SK-N-SH (cell line): ENCODE data around the gene NAP1L5. TPM values are rescaled to one million over a fixed set of nuclear protein-coding genes. Genes with fewer than 3 reads are reported as not detected.

Experiments used
- CTCF ChIA-PET: fragments of 300-600, 350-600 bp; formaldehyde crosslinking; extraction: SDS; loops from one replicate; lab custom pipeline; 2021; lab: Yijun Ruan, JAX
- POLR2A ChIA-PET: fragments of 350-600 bp; sonication (Branson Sonifier 250); formaldehyde crosslinking; extraction: SDS; loops from one replicate; lab custom pipeline; 2020; ENCODE audit warnings: antibody characterized with exemption, inconsistent platforms; lab: Yijun Ruan, JAX
- DNase-seq: peaks from one replicate; pipeline ENCODE4 v3.0.0; 2012
- H2AFZ ChIP-seq: fragments of 200-600 bp; sonication (generic); 2 replicates; pipeline ENCODE4 v1.8.1; 2016; ENCODE audit warnings: antibody characterized with exemption, mild to moderate bottlenecking, low read depth
- H3F3A ChIP-seq: fragments of 200-600 bp; sonication (generic); replicated peaks from 2 replicates; pipeline ENCODE3; 2016; ENCODE audit warnings: antibody characterized with exemption, mild to moderate bottlenecking; ENCODE audit not compliant: insufficient read depth
- H3K27ac ChIP-seq, 2 experiments: fragments of 200-500 bp in 1 of 2; fragments of 200-600 bp in 1 of 2; sonication (Bioruptor generic) in 1 of 2; sonication (generic), shearing (Covaris generic) in 1 of 2; 2 replicates each; pipeline versions ENCODE4 v1.5.1 to v1.6.1; 2014 to 2016; ENCODE audit warnings: low read depth in 2 of 2, inconsistent platforms in 1 of 2, low read length in 1 of 2, mild to moderate bottlenecking in 1 of 2, mixed read lengths in 1 of 2
- H3K27me3 ChIP-seq: fragments of 200-600 bp; sonication (generic), shearing (Covaris generic); 2 replicates; pipeline ENCODE4 v1.6.1; 2016; ENCODE audit warnings: mixed run types; ENCODE audit not compliant: insufficient read depth
- H3K36me3 ChIP-seq, 2 experiments: fragments of 200-500 bp in 1 of 2; fragments of 200-600 bp in 1 of 2; sonication (Bioruptor generic) in 1 of 2; sonication (generic) in 1 of 2; replicated peaks in 1 of 2; 2 replicates each; pipeline versions ENCODE3 to v1.5.1; 2014 to 2016; ENCODE audit warnings: low read length in 1 of 2, mild to moderate bottlenecking in 1 of 2; ENCODE audit not compliant: insufficient read depth in 2 of 2, control insufficient read depth in 1 of 2
- H3K4me1 ChIP-seq, 2 experiments: fragments of 200-500 bp in 1 of 2; fragments of 200-600 bp in 1 of 2; sonication (Bioruptor generic) in 1 of 2; sonication (generic), shearing (Covaris generic) in 1 of 2; 2 replicates each; pipeline versions ENCODE4 v1.5.1 to v1.6.1; 2014 to 2016; ENCODE audit warnings: low read depth in 1 of 2, low read length in 1 of 2, mixed run types in 1 of 2; ENCODE audit not compliant: insufficient read depth in 2 of 2, control insufficient read depth in 1 of 2
- H3K4me2 ChIP-seq: fragments of 200-600 bp; sonication (generic), shearing (Covaris generic); 2 replicates; pipeline ENCODE4 v1.6.1; 2017; ENCODE audit warnings: mixed run types
- H3K4me3 ChIP-seq, 2 experiments: fragments of 200-500 bp in 1 of 2; fragments of 200-600 bp in 1 of 2; sonication (Bioruptor generic) in 1 of 2; sonication (generic), shearing (Covaris generic) in 1 of 2; 2 replicates each; pipeline versions ENCODE4 v1.5.1 to v1.8.1; 2014 to 2016; ENCODE audit warnings: low read depth in 2 of 2, inconsistent platforms in 1 of 2, low read length in 1 of 2, mild to moderate bottlenecking in 1 of 2, mixed read lengths in 1 of 2, moderate library complexity in 1 of 2
- H3K79me2 ChIP-seq: fragments of 200-600 bp; sonication (generic); 2 replicates; pipeline ENCODE4 v1.8.1; 2017; ENCODE audit warnings: mild to moderate bottlenecking; ENCODE audit not compliant: insufficient read depth
- H3K9ac ChIP-seq: fragments of 200-600 bp; sonication (generic); 2 replicates; pipeline ENCODE4 v1.6.1; 2017; ENCODE audit warnings: mixed run types
- H3K9me2 ChIP-seq: fragments of 200-600 bp; sonication (generic); 2 replicates; pipeline ENCODE4 v1.6.1; 2017; ENCODE audit warnings: mixed run types
- H3K9me3 ChIP-seq: fragments of 200-600 bp; sonication (generic); 2 replicates; pipeline ENCODE4 v1.6.1; 2017; ENCODE audit warnings: mixed run types, mild to moderate bottlenecking, moderate library complexity
- H4K20me1 ChIP-seq: fragments of 200-600 bp; sonication (generic); 2 replicates; pipeline ENCODE4 v1.6.1; 2017; ENCODE audit warnings: mild to moderate bottlenecking, mixed run types; ENCODE audit not compliant: insufficient read depth
- ELF1 ChIP-seq: IDR thresholded peaks from 2 replicates; pipeline ENCODE4 v1.4.0; 2012
- EZH2phosphoT487 ChIP-seq: fragments of 200-600 bp; sonication (generic); IDR thresholded peaks from 2 replicates; pipeline ENCODE4 v1.6.1; 2017; ENCODE audit warnings: low read depth, mixed run types, mild to moderate bottlenecking, antibody characterized with exemption, moderate library complexity, borderline replicate concordance
- FOSL2 ChIP-seq: IDR thresholded peaks from 2 replicates; pipeline ENCODE4 v1.4.0; 2012; ENCODE audit warnings: low read depth, mild to moderate bottlenecking, moderate library complexity, borderline replicate concordance
- FOXJ3 ChIP-seq: sonication (generic); formaldehyde crosslinking; IDR thresholded peaks from 2 replicates; pipeline ENCODE4 v1.5.1; 2020; ENCODE audit warnings: mild to moderate bottlenecking, missing genetic modification reagents
- GABPA ChIP-seq: IDR thresholded peaks from 2 replicates; pipeline ENCODE4 v1.4.0; 2012; ENCODE audit warnings: low read depth, mild to moderate bottlenecking
- GATA2 ChIP-seq: sonication (generic); formaldehyde crosslinking; IDR thresholded peaks from 2 replicates; pipeline ENCODE4 v1.5.0; 2020; ENCODE audit warnings: mild to moderate bottlenecking, missing genetic modification reagents
- JUND ChIP-seq: IDR thresholded peaks from 2 replicates; pipeline ENCODE4 v1.4.0; 2012
- MEF2A ChIP-seq: IDR thresholded peaks from 2 replicates; pipeline ENCODE4 v1.4.0; 2012; ENCODE audit warnings: low read depth, borderline replicate concordance
- NFIC ChIP-seq: IDR thresholded peaks from 2 replicates; pipeline ENCODE4 v1.4.0; 2012; ENCODE audit warnings: borderline replicate concordance
- POLR2AphosphoS5 ChIP-seq: IDR thresholded peaks from 2 replicates; pipeline ENCODE4 v1.6.1; 2012; ENCODE audit warnings: low read depth, low read length
- RFX5 ChIP-seq: IDR thresholded peaks from 2 replicates; pipeline ENCODE4 v1.6.1; 2012; ENCODE audit warnings: mild to moderate bottlenecking, improper control_type of control experiment, low read length
- SIN3A ChIP-seq: IDR thresholded peaks from 2 replicates; pipeline ENCODE4 v1.6.1; 2012; ENCODE audit warnings: low read depth, mild to moderate bottlenecking, low read length, moderate library complexity, borderline replicate concordance
- SMC3 ChIP-seq: IDR thresholded peaks from 2 replicates; pipeline ENCODE4 v1.6.1; 2012; ENCODE audit warnings: low read depth, low read length, improper control_type of control experiment
- TAF1 ChIP-seq: IDR thresholded peaks from 2 replicates; pipeline ENCODE4 v1.6.1; 2012; ENCODE audit warnings: low read depth, mild to moderate bottlenecking, low read length, moderate library complexity, borderline replicate concordance
- TCF12 ChIP-seq: IDR thresholded peaks from 2 replicates; pipeline ENCODE4 v1.4.0; 2012
- TEAD4 ChIP-seq: IDR thresholded peaks from 2 replicates; pipeline ENCODE4 v1.4.0; 2012; ENCODE audit warnings: mild to moderate bottlenecking, borderline replicate concordance; ENCODE audit not compliant: insufficient read depth
- WGBS: methylation state at CpG from one replicate; pipeline ENCODE4 v1.1.6; 2017; ENCODE audit warnings: low lambda C conversion rate; 5-methylcytosine and 5-hydroxymethylcytosine counted together
- polyA plus RNA-seq, 3 experiments: library from polyadenylated mRNA; depleted of rRNA; stranded (reverse); fragments of >200 nt; gene quantifications; 2 replicates each; pipeline ENCODE4 v1.2.3, GENCODE V29; 2012
- TF ChIP-seq, protein P1 (sequence below): fragments of 200-600 bp; sonication (generic); IDR thresholded peaks from 2 replicates; pipeline ENCODE4 v1.6.1; 2017; ENCODE audit warnings: antibody characterized with exemption, mild to moderate bottlenecking, moderate library complexity
- TF ChIP-seq, protein P2 (sequence below): IDR thresholded peaks from 2 replicates; pipeline ENCODE4 v1.4.0; 2012; ENCODE audit warnings: low read depth
- TF ChIP-seq, protein P3 (sequence below): IDR thresholded peaks from 2 replicates; pipeline ENCODE4 v1.4.0; 2012; ENCODE audit warnings: low read depth, borderline replicate concordance
- TF ChIP-seq, protein P4 (sequence below): fragments of 150-350 bp; IDR thresholded peaks from 2 replicates; pipeline ENCODE4 v1.6.1; 2016; ENCODE audit warnings: mild to moderate bottlenecking, low read depth, low read length

Gene NAP1L5
- polyA plus RNA-seq, 1 of the 3 experiments (the other 2 are of a cell fraction): 7.5 TPM

- no peaks in the 10 kb centered on the region for H3K9me3 ChIP-seq
- H3K9me2 ChIP-seq: no peaks in the 10 kb centered on the region
- no peak overlapping the region for H3K9ac ChIP-seq
- WGBS: 91% methylated on average over 5 of the region's 5 CpGs
- H3K36me3 ChIP-seq: peaks cover 8 to 33% of the 10 kb centered on the region in 2 experiments
- no peaks in the 10 kb centered on the region for H3F3A ChIP-seq
- ChIA-PET CTCF (interaction anchor here (0.8 kb wide), 1 partner anchor 19 kb away, joined by 3 read pairs; no protein-coding TSS in a partner anchor), POLR2A (no interaction called here)
- peaks cover 0 to 5% of the 10 kb centered on the region in 2 experiments; a peak in 1 of 4 replicates for H3K4me1 ChIP-seq
- TF ChIP-seq EZH2phosphoT487 (no peak), TCF12 (no peak), TAF1 (no peak), POLR2AphosphoS5 (no peak), TEAD4 (no peak), JUND (no peak), FOSL2 (no peak), NFIC (no peak), GABPA (no peak), SMC3 (no peak), FOXJ3 (no peak), ELF1 (no peak), MEF2A (no peak), RFX5 (no peak), SIN3A (no peak), GATA2 (CRISPR knock-in tag) (no peak)
- TF ChIP-seq, protein P1, sequence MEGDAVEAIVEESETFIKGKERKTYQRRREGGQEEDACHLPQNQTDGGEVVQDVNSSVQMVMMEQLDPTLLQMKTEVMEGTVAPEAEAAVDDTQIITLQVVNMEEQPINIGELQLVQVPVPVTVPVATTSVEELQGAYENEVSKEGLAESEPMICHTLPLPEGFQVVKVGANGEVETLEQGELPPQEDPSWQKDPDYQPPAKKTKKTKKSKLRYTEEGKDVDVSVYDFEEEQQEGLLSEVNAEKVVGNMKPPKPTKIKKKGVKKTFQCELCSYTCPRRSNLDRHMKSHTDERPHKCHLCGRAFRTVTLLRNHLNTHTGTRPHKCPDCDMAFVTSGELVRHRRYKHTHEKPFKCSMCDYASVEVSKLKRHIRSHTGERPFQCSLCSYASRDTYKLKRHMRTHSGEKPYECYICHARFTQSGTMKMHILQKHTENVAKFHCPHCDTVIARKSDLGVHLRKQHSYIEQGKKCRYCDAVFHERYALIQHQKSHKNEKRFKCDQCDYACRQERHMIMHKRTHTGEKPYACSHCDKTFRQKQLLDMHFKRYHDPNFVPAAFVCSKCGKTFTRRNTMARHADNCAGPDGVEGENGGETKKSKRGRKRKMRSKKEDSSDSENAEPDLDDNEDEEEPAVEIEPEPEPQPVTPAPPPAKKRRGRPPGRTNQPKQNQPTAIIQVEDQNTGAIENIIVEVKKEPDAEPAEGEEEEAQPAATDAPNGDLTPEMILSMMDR: no peak
- TF ChIP-seq, protein P2, sequence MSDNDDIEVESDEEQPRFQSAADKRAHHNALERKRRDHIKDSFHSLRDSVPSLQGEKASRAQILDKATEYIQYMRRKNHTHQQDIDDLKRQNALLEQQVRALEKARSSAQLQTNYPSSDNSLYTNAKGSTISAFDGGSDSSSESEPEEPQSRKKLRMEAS: no peak
- TF ChIP-seq, protein P3, sequence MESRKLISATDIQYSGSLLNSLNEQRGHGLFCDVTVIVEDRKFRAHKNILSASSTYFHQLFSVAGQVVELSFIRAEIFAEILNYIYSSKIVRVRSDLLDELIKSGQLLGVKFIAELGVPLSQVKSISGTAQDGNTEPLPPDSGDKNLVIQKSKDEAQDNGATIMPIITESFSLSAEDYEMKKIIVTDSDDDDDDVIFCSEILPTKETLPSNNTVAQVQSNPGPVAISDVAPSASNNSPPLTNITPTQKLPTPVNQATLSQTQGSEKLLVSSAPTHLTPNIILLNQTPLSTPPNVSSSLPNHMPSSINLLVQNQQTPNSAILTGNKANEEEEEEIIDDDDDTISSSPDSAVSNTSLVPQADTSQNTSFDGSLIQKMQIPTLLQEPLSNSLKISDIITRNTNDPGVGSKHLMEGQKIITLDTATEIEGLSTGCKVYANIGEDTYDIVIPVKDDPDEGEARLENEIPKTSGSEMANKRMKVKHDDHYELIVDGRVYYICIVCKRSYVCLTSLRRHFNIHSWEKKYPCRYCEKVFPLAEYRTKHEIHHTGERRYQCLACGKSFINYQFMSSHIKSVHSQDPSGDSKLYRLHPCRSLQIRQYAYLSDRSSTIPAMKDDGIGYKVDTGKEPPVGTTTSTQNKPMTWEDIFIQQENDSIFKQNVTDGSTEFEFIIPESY: no peak
- TF ChIP-seq, protein P4, sequence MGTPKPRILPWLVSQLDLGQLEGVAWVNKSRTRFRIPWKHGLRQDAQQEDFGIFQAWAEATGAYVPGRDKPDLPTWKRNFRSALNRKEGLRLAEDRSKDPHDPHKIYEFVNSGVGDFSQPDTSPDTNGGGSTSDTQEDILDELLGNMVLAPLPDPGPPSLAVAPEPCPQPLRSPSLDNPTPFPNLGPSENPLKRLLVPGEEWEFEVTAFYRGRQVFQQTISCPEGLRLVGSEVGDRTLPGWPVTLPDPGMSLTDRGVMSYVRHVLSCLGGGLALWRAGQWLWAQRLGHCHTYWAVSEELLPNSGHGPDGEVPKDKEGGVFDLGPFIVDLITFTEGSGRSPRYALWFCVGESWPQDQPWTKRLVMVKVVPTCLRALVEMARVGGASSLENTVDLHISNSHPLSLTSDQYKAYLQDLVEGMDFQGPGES: no peak
- no peaks in the 10 kb centered on the region for H4K20me1 ChIP-seq
- no peak overlapping the region for H3K4me2 ChIP-seq
- no peak overlapping the region for H3K4me3 ChIP-seq
- DNase-seq: no peak
- H3K27me3 ChIP-seq: no peaks in the 10 kb centered on the region
- no peaks in the 10 kb centered on the region for H3K79me2 ChIP-seq
- no peak overlapping the region for H3K27ac ChIP-seq
- no peak overlapping the region for H2AFZ ChIP-seq
Measured at GRCh38 chr4:88730811-88731210, 33.2 kb upstream of the NAP1L5 start.
